GM12892 (cell line): ENCODE data around the gene LIMK2.
"Not testable (repeated sequence)": the region's sequence is repeated elsewhere in the genome, so short reads cannot be mapped to it uniquely, and the experiment has no call there.

Experiments used
- DNase-seq: peaks from one replicate; pipeline ENCODE4 v3.0.0; 2011; ENCODE audit not compliant: insufficient read length
- FAIRE-seq: peaks from 2 replicates; lab custom pipeline; 2011; peaks lifted over from hg19 to GRCh38; lab: Jason Lieb, UNC
- POLR2A ChIP-seq: IDR thresholded peaks from 2 replicates; pipeline ENCODE4 v1.6.1; 2011; ENCODE audit warnings: low read depth, low read length, control low read depth
- POLR2AphosphoS5 ChIP-seq: IDR thresholded peaks from 2 replicates; pipeline ENCODE4 v1.6.1; 2011; ENCODE audit warnings: low read depth, low read length, control low read depth
- TAF1 ChIP-seq: IDR thresholded peaks from 2 replicates; pipeline ENCODE4 v1.6.1; 2011; ENCODE audit warnings: low read depth, mild to moderate bottlenecking, control low read depth, low read length, borderline replicate concordance

Gene LIMK2

DNA sequence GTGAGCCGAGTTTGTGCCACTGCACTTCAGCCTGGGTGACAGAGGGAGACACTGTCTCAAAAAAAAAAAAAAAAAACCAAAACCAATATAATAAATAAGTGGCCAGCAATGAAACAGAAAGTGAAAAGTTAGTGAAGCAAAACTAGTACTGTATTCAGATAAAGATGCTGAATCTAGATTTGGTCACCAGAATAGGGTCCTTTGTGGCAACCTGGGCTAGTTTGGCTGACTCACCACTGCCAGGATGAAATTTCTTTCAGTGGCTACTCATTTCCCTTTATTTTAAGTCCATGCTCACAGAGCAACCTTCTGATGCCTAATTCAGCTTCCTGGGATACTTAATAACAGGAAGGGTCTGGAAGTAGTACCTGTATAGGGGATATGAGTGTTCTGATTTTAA, 26.0 kb downstream of the LIMK2 start:
- no peak for TF ChIP-seq TAF1
- no peak for TF ChIP-seq POLR2A
- TF ChIP-seq POLR2AphosphoS5: no peak
- no peak for FAIRE-seq
- DNase-seq: no peak

DNA sequence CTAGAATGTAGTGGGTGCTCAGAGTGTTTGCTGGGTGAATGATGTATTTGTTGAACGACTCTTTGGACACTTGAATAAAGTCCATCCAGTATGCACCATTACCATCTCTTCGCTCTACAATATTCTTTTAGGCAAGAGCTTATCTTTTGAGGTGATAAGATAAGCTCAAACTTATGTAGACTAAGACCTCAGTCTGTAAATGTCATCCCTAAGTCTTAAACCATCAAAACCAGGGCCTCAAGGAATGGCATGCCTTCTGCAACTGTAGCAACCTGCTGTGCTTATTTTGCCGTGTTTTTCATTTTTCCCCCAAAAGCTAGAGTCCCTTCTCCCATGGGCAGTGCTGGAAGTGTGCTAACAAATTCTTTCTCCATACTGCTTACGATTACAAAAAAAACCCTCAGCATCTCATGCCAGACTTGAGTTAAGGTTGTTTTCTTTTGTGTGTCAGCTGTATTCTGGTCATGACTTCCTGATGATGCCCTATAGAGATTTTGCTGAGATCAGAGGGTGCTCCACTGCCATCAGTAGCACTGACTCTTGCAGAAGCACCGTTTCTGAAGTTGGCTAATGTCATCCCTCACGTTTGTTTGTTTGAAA, 27.8 kb downstream of the LIMK2 start:
- TF ChIP-seq POLR2AphosphoS5 (no peak), TAF1 (no peak), POLR2A (no peak)
- DNase-seq (no peak), FAIRE-seq (no peak)

DNA sequence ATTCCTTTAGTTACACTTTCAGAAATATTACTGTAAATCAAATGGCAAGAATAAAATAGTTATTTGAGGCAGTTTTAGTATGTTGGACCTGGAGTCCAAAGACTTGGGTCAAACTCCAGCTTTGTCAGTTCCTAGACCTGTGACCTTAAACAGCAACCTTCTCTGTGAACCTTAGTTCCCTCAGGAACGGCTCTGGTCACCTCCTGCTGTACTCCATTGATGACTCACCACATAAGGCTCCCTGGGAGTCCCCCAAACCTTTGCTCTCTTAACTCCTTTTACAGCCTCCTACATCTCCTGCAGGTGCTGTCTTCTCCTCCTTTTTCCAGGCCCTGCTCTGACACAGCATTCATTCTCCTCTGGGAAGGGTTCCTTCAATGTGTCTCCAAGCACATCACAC, 29.1 kb downstream of the LIMK2 start:
- peak; percentile 46 for FAIRE-seq
- no peak for TF ChIP-seq TAF1
- no peak for TF ChIP-seq POLR2AphosphoS5
- no peak for TF ChIP-seq POLR2A
- no peak for DNase-seq

DNA sequence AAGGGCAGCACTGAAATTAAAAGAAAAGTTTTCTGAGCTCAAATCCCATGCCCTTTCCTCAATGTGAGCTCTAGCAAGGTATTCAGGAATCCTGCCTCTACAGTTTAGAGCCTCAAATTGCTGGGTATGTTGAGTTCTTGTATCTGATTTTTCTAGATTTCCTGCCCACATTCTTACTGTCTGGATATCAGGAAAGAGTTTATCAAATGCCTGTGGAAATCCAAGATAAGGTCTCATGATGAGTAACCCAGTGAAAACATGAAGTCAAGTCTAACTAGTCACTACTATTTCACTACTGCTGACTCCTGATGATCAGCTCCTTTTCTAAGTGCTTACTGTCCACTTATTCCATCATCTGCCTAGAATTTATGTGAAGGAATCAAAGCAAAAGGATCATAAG, 29.8 kb downstream of the LIMK2 start:
- DNase-seq (no peak), FAIRE-seq (no peak)
- TF ChIP-seq POLR2A (no peak), POLR2AphosphoS5 (no peak), TAF1 (no peak)

DNA sequence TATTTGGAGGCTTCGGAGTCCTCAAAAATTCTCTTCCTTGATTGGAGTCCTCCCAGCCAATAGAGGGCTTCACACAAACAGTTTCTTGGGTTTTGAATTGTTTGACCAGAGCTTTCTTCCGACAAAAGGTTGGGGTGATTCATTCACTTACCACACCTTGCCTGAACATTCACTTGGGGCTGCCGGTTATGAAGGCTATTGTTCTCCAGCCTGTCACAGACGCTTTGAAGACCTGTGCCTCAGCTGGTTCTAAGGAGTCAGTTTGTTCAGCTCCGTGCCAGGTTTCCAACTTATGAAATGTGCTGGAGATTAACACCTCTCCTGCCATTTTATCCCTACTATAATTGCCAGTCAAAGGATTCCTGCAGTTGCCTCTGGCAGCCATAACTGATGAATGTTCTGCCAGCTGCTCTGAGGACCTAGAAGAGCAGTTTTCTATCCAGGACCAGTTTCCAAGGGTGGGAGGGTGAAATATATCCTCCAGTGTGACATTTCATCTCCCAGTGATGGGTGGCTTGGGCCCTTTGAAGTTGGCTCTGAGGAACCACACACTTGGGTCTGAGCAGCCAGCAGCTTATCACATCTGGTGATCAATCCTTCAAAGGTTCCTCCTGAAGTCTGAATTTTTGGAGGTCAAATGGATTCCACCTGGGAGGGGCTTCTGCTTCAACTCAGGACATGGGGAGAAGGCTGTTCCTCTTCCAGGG, 31.4 kb downstream of the LIMK2 start:
- no peak for DNase-seq
- no peak for FAIRE-seq
- TF ChIP-seq POLR2A (no peak), POLR2AphosphoS5 (no peak), TAF1 (no peak)

DNA sequence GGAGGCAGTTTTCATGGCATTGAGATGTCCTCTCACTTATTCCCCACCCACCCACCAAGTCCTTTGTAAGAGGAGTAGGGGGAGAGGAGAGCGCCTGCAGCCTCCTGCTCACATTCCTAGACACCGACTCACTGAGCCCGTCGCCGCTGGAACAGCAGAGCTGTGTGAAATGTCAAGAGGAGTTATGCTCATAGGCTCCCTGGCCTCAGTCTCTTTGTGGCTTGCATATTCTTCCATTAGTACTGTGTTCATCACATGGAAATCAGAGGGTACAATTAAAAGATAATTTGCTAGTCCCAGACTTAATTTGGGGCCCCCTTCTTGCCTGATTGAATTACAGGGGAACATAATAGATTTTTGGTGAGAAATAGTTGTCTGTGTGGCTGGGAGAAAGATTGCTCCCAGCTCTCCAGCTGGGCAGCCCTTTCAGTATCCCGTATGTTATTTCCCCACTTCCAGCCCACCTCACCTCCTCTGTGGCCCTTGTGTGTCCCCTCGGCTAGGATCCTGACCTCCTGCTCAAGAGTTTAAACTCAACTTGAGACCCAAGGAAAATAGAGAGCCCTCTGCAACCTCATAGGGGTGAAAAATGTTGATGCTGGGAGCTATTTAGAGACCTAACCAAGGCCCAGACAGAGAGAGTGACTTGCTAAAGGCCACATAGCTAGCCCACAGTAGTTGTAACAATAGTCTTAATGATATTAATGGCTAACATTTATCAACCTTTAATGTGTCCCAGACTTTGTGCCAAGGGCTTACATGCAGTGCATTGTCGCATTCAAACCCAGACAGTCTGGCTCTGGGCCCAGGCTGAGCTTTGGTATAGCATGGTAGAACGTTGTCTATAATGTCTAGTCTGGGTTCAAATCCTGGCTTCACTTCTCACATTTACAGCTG, 32.2 kb downstream of the LIMK2 start:
- no peak for TF ChIP-seq TAF1
- TF ChIP-seq POLR2A: no peak
- no peak for TF ChIP-seq POLR2AphosphoS5
- FAIRE-seq: no peak
- no peak for DNase-seq

DNA sequence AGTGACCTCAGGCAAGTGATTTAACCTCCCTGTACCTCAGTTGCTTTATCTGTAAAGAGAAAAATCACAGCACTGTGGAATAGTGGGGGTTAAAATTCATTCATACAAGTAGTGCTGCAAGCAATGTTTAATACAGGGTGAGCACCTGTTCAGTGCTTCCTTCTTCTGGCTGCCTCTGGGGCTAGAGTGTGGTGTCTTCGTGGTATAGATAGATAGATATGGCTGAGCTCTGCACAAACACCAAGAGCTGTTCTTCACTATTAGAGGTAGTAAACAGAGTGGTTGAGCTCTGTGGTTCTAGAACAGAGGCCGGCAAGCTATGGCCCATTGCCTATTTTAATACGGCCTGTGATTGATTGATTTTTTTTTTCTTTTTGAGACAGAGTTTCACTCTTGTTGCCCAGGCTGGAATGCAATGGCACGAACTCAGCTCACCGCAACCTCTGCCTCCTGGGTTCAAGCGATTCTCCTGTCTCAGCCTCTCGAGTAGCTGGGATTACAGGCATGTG, 32.9 kb downstream of the LIMK2 start:
- FAIRE-seq (no peak), DNase-seq (no peak)
- no peak for TF ChIP-seq POLR2AphosphoS5
- no peak for TF ChIP-seq TAF1
- TF ChIP-seq POLR2A: no peak

DNA sequence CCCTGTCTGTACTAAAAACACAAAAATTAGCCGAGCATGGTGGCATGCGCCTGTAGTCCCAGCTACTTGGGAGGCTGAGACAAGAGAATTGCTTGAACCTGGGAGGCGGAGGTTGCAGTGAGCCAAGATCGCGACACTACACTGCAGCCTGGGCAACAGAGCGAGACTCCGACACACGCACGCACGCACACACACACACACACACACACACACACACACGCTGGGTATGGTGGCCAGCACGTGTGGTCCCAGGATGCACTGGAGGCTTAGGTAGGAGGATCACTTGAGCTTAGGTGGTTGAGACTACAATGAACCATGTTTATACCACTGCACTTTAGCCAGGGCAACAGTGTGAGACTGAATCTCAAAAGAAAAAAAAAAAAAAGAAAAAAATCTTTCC, 33.9 kb downstream of the LIMK2 start:
- DNase-seq, FAIRE-seq: not testable (repeated sequence)

DNA sequence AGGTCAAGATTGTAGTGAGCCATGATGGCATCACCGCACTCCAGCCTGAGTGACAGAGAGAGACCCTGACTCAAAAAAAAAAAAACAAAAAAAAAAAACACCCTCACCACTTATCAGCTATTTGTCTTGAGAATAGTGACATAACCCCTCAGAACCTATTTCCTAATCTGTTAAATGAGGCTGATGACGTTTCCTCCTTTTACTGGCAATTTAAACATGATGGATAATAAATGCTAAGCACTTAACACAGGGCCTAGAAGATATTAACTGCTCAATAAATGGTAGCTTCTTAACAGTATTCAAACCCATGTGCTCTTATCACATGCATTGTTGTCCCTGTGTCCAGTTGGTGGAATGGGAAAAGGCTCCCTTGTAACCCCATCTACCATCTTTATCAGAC, 34.6 kb downstream of the LIMK2 start:
- DNase-seq (no peak), FAIRE-seq (no peak)
- TF ChIP-seq TAF1 (no peak), POLR2A (no peak), POLR2AphosphoS5 (no peak)

DNA sequence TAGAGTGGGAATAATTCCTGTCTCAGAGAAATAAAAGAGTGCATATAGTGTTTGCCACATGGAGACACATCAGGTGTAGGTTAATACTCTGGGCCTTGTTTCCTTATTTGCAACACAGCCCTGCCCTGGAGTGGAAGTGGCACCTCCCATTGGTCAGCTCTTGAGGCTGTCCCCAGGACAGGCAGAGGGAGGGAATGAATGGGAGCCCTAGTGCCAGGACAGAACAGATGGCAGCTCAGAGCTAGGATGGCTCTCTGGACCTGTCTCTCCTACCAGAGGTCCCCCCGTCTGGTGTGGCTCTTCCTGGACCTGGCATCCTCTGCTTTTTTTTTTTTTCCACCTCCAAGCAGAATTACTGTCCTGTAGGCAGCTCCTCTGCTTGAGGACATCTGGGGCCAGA, 35.6 kb downstream of the LIMK2 start:
- TF ChIP-seq POLR2AphosphoS5 (no peak), TAF1 (no peak), POLR2A (no peak)
- FAIRE-seq (no peak), DNase-seq (no peak)

DNA sequence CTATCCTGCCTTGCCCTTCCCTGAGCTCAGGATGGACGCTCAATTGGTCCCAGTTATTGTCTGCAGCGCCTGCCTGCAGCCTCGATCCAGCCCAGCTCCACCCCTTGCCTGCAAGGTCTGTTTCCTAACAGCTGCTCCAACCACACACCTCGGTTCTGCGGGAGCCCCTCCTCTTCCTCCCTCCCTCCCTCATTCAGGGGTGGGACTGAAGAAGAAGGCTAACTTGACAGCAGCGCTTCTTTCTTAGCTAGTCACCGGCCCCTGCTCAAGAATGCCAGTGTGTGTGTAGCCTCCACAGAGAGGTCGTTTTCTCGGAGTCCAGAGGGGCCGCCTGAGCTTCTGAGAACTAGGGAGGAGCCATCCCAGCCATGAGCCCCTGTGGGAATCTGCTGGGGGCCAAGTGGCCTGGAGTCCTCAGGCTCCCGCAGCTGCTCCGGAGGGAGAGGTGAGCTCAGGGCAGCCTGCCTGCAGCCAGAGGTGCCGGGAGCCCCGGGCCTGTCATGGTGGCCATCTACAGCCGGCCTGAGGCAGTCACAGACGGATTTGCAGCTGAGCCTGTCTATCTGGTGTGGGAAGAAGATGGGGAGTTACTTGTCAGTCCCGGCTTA, 36.1 kb downstream of the LIMK2 start:
- TF ChIP-seq POLR2A: no peak
- no peak for TF ChIP-seq POLR2AphosphoS5
- no peak for TF ChIP-seq TAF1
- no peak for DNase-seq
- peak; percentile 75 for FAIRE-seq
